Endothelial cell of umbilical vein (primary cell): ENCODE measurements around the gene TNFAIP1. TPM values are rescaled to one million over a fixed set of nuclear protein-coding genes. Genes with fewer than 3 reads are reported as not detected.

Experiments
- BruUV-seq: library from RNA; stranded (reverse); fragments of 400-500 nt; replicated peaks from 2 replicates; lab custom pipeline; 2021; lab: Mats Ljungman, UMichigan
- CTCF ChIA-PET: fragments of 300-600, 350-600 bp; sonication (Branson Sonifier 250); formaldehyde crosslinking; loops from one replicate; lab custom pipeline; 2021; ENCODE audit warnings: antibody characterized with exemption, inconsistent platforms; lab: Charles Lee
- POLR2A ChIA-PET: fragments of 300-600, 350-600 bp; sonication (Branson Sonifier 250); formaldehyde crosslinking; loops from one replicate; lab custom pipeline; 2021; ENCODE audit warnings: antibody characterized with exemption, inconsistent platforms; lab: Charles Lee
- DNase-seq: peaks from one replicate; pipeline ENCODE4 v3.0.0-alpha.2; 2011; ENCODE audit warnings: low read depth, low spot score
- FAIRE-seq: peaks from 2 replicates; lab custom pipeline; 2011; peaks lifted over from hg19 to GRCh38; lab: Jason Lieb, UNC
- H2AFZ ChIP-seq: 2 replicates; pipeline ENCODE4 v1.6.0; 2012; ENCODE audit warnings: low read depth, low read length, control low read depth, inconsistent platforms
- H3K27ac ChIP-seq: 2 replicates; pipeline ENCODE4 v1.5.1; 2011; ENCODE audit warnings: low read depth, mild to moderate bottlenecking, control low read depth, low read length, moderate library complexity; ENCODE audit not compliant: insufficient read depth
- H3K27me3 ChIP-seq, 2 experiments: 2 replicates each; pipeline versions ENCODE4 v1.6.0 to v1.6.1; 2011; ENCODE audit warnings: low read length in 2 of 2, mixed read lengths in 1 of 2; ENCODE audit not compliant: control insufficient read depth in 2 of 2, insufficient read depth in 2 of 2
- H3K36me3 ChIP-seq, 2 experiments: 2 replicates in 1 of 2; 3 replicates in 1 of 2; pipeline ENCODE4 v1.5.1; 2011; ENCODE audit warnings: low read length in 2 of 2, mild to moderate bottlenecking in 1 of 2, moderate library complexity in 1 of 2; ENCODE audit not compliant: control insufficient read depth in 2 of 2, insufficient read depth in 2 of 2; ENCODE audit errors: extremely low read depth in 1 of 2
- H3K4me1 ChIP-seq: 3 replicates; pipeline ENCODE4 v1.5.1; 2011; ENCODE audit warnings: mild to moderate bottlenecking, low read length; ENCODE audit not compliant: control insufficient read depth, insufficient read depth; ENCODE audit errors: extremely low read depth
- H3K4me2 ChIP-seq: 2 replicates; pipeline ENCODE4 v1.6.1; 2011; ENCODE audit warnings: low read length, control low read depth, mixed read lengths; ENCODE audit not compliant: insufficient read depth
- H3K4me3 ChIP-seq, 3 experiments: fragments of 200-600 bp in 1 of 3; sonication (generic), shearing (Covaris generic) in 1 of 3; replicated peaks in 1 of 3; 2 replicates each; pipeline ENCODE4 v1.5.1; 2011 to 2016; ENCODE audit warnings: control low read depth in 3 of 3, low read length in 3 of 3, mild to moderate bottlenecking in 2 of 3, inconsistent platforms in 1 of 3, low read depth in 1 of 3, moderate library complexity in 1 of 3; ENCODE audit not compliant: insufficient read depth in 1 of 3
- H3K79me2 ChIP-seq: 2 replicates; pipeline ENCODE4 v1.6.0; 2012; ENCODE audit warnings: low read length, inconsistent platforms; ENCODE audit not compliant: control insufficient read depth, insufficient read depth
- H3K9ac ChIP-seq: replicated peaks from 2 replicates; pipeline ENCODE3; 2011; ENCODE audit warnings: low read length, control low read depth; ENCODE audit not compliant: insufficient read depth; ENCODE audit errors: extremely low read depth
- H3K9me1 ChIP-seq: replicated peaks from 3 replicates; pipeline ENCODE4 v1.6.0; 2011; ENCODE audit warnings: mild to moderate bottlenecking, low read length; ENCODE audit not compliant: control insufficient read depth, insufficient read depth; ENCODE audit errors: extremely low read depth
- H3K9me3 ChIP-seq: replicated peaks from 2 replicates; pipeline ENCODE4 v1.5.1; 2012; ENCODE audit warnings: low read length, inconsistent platforms; ENCODE audit not compliant: control insufficient read depth, insufficient read depth
- H4K20me1 ChIP-seq: replicated peaks from 2 replicates; pipeline ENCODE3; 2011; ENCODE audit warnings: mild to moderate bottlenecking, low read length; ENCODE audit not compliant: control insufficient read depth, insufficient read depth; ENCODE audit errors: extremely low read depth
- EZH2 ChIP-seq: IDR thresholded peaks from 2 replicates; pipeline ENCODE4 v1.6.1; 2012; ENCODE audit warnings: borderline replicate concordance, low read depth, mild to moderate bottlenecking, moderate library complexity, low read length, inconsistent platforms; ENCODE audit not compliant: severe bottlenecking
- GATA2 ChIP-seq: IDR thresholded peaks from 2 replicates; pipeline ENCODE4 v1.7.0; 2011; ENCODE audit warnings: low read depth, mild to moderate bottlenecking, moderate library complexity, mixed read lengths, low read length; ENCODE audit not compliant: insufficient read length, insufficient read depth
- JUN ChIP-seq: IDR thresholded peaks from 2 replicates; pipeline ENCODE4 v1.6.1; 2011; ENCODE audit warnings: borderline replicate concordance, low read depth; ENCODE audit not compliant: insufficient read length, insufficient read depth
- MYC ChIP-seq: IDR thresholded peaks from one replicate; pipeline ENCODE4 v1.6.1; 2011; ENCODE audit warnings: mild to moderate bottlenecking, low read depth, low read length
- POLR2A ChIP-seq: IDR thresholded peaks from 2 replicates; pipeline ENCODE4 v1.6.1; 2012; ENCODE audit warnings: low read depth, mild to moderate bottlenecking, control low read depth, low read length
- POLR2AphosphoS5 ChIP-seq: IDR thresholded peaks from 2 replicates; pipeline ENCODE4 v1.6.1; 2012; ENCODE audit warnings: low read depth, mild to moderate bottlenecking, control low read depth, low read length, moderate library complexity; ENCODE audit not compliant: insufficient read depth
- dilution Hi-C: fragments of 300-500 bp; cut with MboI; formaldehyde crosslinking; loops from one replicate; pipeline ENCODE4 v1.15.0; 2019; ENCODE audit warnings: low sequenced_read_pairs; ENCODE audit not compliant: extremely low pct_ligation_motif_present
- intact Hi-C: fragments of 100-400 bp; cut with micrococcal nuclease; formaldehyde crosslinking; loops from one replicate; pipeline ENCODE4 v1.10.0; 2022
- polyA plus RNA-seq, 4 experiments: library from polyadenylated mRNA; depleted of rRNA in 3 of 4; stranded (reverse) in 3 of 4; unstranded in 1 of 4; fragments of >200 nt; gene quantifications; 2 replicates each; pipeline versions ENCODE4 v1.2.1 to v1.2.3, GENCODE V29; 2011 to 2012; ENCODE audit warnings: missing spikeins in 1 of 4
- total RNA-seq: library from RNA; stranded (reverse); gene quantifications from 2 replicates; pipeline ENCODE4 v1.2.3, GENCODE V29; 2021
- TF ChIP-seq, protein P1 (sequence below): IDR thresholded peaks from 2 replicates; pipeline ENCODE4 v1.6.1; 2011; ENCODE audit not compliant: insufficient read depth, insufficient read length

TNFAIP1 gene
- total and polyA plus RNA-seq, 2 donors (not counting 3 experiments of a cell fraction or from before 2014, with no cell fraction given), result 85.7 to 89.6 TPM

DNA sequence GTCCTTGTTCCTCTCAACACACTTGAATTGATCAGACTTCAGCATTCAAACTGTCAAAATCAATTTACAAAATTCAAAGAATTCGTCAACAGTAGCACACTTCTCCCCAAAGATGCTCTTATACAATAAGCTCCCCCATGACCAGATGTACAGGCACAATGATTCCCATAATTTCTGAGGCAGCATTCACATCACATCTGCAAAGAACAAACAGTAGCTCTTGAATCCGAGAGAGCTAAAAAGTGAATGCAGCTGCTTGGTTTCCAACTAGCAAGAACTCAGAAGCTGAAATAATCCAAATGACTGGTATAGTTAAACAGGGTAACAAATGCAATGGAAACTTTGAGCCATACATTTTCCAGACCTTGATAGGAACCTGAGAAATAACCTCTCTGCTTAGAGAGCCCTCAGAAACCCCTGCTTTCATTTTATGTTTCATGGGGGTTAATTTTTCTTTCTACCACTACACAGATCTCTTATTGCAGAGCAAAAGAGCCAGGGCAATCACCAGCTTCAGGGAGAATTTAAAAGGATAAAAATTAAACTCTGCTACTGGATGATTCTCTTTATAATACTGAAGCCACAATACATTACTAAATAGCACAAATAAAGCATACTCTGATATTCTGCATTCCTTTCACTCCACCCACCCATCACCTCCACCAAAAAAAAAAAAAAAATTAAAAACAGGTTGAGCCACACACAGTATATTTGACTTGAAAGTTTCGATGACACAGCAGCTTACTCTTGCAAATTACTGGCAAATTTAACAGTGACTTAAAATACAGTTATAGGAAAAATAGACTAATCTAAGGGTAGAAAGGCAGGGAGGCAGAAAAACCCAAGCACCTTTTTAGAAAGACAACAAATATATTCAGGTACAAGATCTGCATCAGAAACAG is 39.6 kb upstream of the TNFAIP1 start:
- intact Hi-C loops (no loop called here), dilution Hi-C loops (no loop called here)
- Histone ChIP-seq H3K4me1 (no peaks in the 10 kb centered on the region), H3K27me3 (peaks cover 2 to 7% of the 10 kb centered on the region in 2 experiments), H3K9me3 (no peaks in the 10 kb centered on the region), H3K4me2 (no peak overlapping the region), H4K20me1 (no peaks in the 10 kb centered on the region), H3K79me2 (no peaks in the 10 kb centered on the region), H3K4me3 (no peak overlapping the region), H3K27ac (no peak overlapping the region), H3K9ac (no peak overlapping the region), H3K9me1 (no peaks in the 10 kb centered on the region), H2AFZ (no peak overlapping the region), H3K36me3 (no peaks in the 10 kb centered on the region)
- BruUV-seq, result no TSS peak
- FAIRE-seq, result no peak
- DNase-seq, result no peak
- ChIA-PET CTCF (no interaction called here), POLR2A (no interaction called here)
- TF ChIP-seq POLR2A (no peak), POLR2AphosphoS5 (no peak), EZH2 (no peak), MYC (no peak), GATA2 (no peak), JUN (no peak)
- TF ChIP-seq, protein P1, sequence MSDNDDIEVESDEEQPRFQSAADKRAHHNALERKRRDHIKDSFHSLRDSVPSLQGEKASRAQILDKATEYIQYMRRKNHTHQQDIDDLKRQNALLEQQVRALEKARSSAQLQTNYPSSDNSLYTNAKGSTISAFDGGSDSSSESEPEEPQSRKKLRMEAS, result no peak
